H1 (cell line): Measurements from ENCODE around the gene ALPK3. TPM values are rescaled to one million over a fixed set of nuclear protein-coding genes. Genes with fewer than 3 reads are reported as not detected.

Experiments used
- CTCF ChIA-PET: fragments of 300-600 bp; sonication (Branson Sonifier 250); formaldehyde crosslinking; loops from one replicate; lab custom pipeline; 2021; ENCODE audit not compliant: partially characterized antibody; lab: Charles Lee
- POLR2A ChIA-PET: fragments of 300-600 bp; sonication (Branson Sonifier 250); formaldehyde crosslinking; loops from one replicate; lab custom pipeline; 2021; ENCODE audit warnings: inconsistent platforms; ENCODE audit not compliant: partially characterized antibody; lab: Charles Lee
- DNase-seq, 2 experiments: peaks; one replicate each; pipeline versions ENCODE4 v3.0.0 to v3.0.0-alpha.2; 2010 to 2022; ENCODE audit warnings: low spot score in 2 of 2, low read depth in 1 of 2, mixed read lengths in 1 of 2
- FAIRE-seq: peaks from 2 replicates; lab custom pipeline; 2011; peaks lifted over from hg19 to GRCh38; lab: Jason Lieb, UNC
- H2AFZ ChIP-seq: 2 replicates; pipeline ENCODE4 v1.8.1; 2012; ENCODE audit warnings: low read length, inconsistent platforms
- H2AK5ac ChIP-seq: 2 replicates; pipeline ENCODE4 v1.6.1; 2013; ENCODE audit warnings: low read depth, low read length
- H2BK120ac ChIP-seq: replicated peaks from 2 replicates; pipeline ENCODE3; 2013; ENCODE audit warnings: low read depth, low read length, inconsistent platforms
- H2BK12ac ChIP-seq: 2 replicates; pipeline ENCODE4 v1.6.1; 2013; ENCODE audit warnings: low read depth, low read length
- H2BK15ac ChIP-seq: 2 replicates; pipeline ENCODE4 v1.6.1; 2013; ENCODE audit warnings: low read length
- H2BK20ac ChIP-seq: 2 replicates; pipeline ENCODE4 v1.6.1; 2013; ENCODE audit warnings: low read length
- H2BK5ac ChIP-seq: 2 replicates; pipeline ENCODE4 v1.6.1; 2013; ENCODE audit warnings: low read depth, low read length
- H3K14ac ChIP-seq: 2 replicates; pipeline ENCODE4 v1.6.1; 2013; ENCODE audit warnings: inconsistent platforms; ENCODE audit not compliant: insufficient read length
- H3K18ac ChIP-seq: 2 replicates; pipeline ENCODE4 v1.6.1; 2013; ENCODE audit warnings: low read length; ENCODE audit errors: extremely low read depth
- H3K23ac ChIP-seq: 2 replicates; pipeline ENCODE4 v1.6.1; 2013; ENCODE audit warnings: inconsistent platforms; ENCODE audit not compliant: insufficient read length
- H3K23me2 ChIP-seq: 2 replicates; pipeline ENCODE4 v1.6.1; 2013; ENCODE audit warnings: low read depth, low read length
- H3K27ac ChIP-seq: 2 replicates; pipeline ENCODE4 v1.6.1; 2011; ENCODE audit warnings: low read depth, low read length, inconsistent platforms
- H3K27me3 ChIP-seq, 4 experiments: replicated peaks in 1 of 4; 1 replicate in 1 of 4; 2 replicates in 3 of 4; pipeline versions ENCODE4 v1.6.1 to v1.8.1; 2011 to 2013; ENCODE audit warnings: low read length in 3 of 4, mild to moderate bottlenecking in 3 of 4, inconsistent platforms in 2 of 4, mixed read lengths in 2 of 4, moderate library complexity in 1 of 4; ENCODE audit not compliant: control insufficient read depth in 3 of 4, insufficient read depth in 3 of 4; ENCODE audit errors: extremely low read depth in 1 of 4
- H3K36me3 ChIP-seq, 4 experiments: 2 replicates each; pipeline versions ENCODE4 v1.6.1 to v1.8.1; 2011 to 2013; ENCODE audit warnings: mild to moderate bottlenecking in 4 of 4, low read length in 3 of 4, moderate library complexity in 2 of 4, control low read depth in 1 of 4, inconsistent platforms in 1 of 4; ENCODE audit not compliant: insufficient read depth in 4 of 4, control insufficient read depth in 2 of 4
- H3K4ac ChIP-seq: replicated peaks from 2 replicates; pipeline ENCODE3; 2013; ENCODE audit warnings: low read length, low read depth, mixed read lengths, inconsistent platforms; ENCODE audit not compliant: insufficient read length
- H3K4me1 ChIP-seq, 4 experiments: replicated peaks in 1 of 4; 1 replicate in 1 of 4; 2 replicates in 3 of 4; pipeline versions ENCODE4 v1.6.1 to v1.8.1; 2011 to 2013; ENCODE audit warnings: low read length in 3 of 4, inconsistent platforms in 2 of 4, mixed read lengths in 1 of 4; ENCODE audit not compliant: insufficient read depth in 4 of 4, control insufficient read depth in 3 of 4
- H3K4me2 ChIP-seq, 2 experiments: 2 replicates each; pipeline versions ENCODE4 v1.6.1 to v1.8.1; 2011 to 2013; ENCODE audit warnings: low read depth in 2 of 2, low read length in 2 of 2, control low read depth in 1 of 2, inconsistent platforms in 1 of 2, mild to moderate bottlenecking in 1 of 2; ENCODE audit not compliant: insufficient read depth in 1 of 2
- H3K4me3 ChIP-seq, 4 experiments: fragments of 200-600, 300-600 bp in 1 of 4; sonication (generic), shearing (Covaris generic), sonication (Bioruptor Twin) in 1 of 4; 2 replicates each; pipeline versions ENCODE4 v1.5.1 to v1.8.1; 2011 to 2016; ENCODE audit warnings: low read length in 4 of 4, low read depth in 3 of 4, control low read depth in 2 of 4, inconsistent platforms in 2 of 4, mild to moderate bottlenecking in 2 of 4, mixed read lengths in 1 of 4, moderate library complexity in 1 of 4; ENCODE audit not compliant: insufficient read depth in 2 of 4; ENCODE audit errors: extremely low read depth in 1 of 4
- H3K56ac ChIP-seq: replicated peaks from 2 replicates; pipeline ENCODE3; 2013; ENCODE audit warnings: low read depth, mild to moderate bottlenecking, mixed read lengths, low read length, inconsistent platforms; ENCODE audit not compliant: insufficient read length
- H3K79me1 ChIP-seq: 2 replicates; pipeline ENCODE4 v1.6.1; 2013; ENCODE audit warnings: low read depth, low read length, control low read depth
- H3K79me2 ChIP-seq, 2 experiments: 2 replicates each; pipeline versions ENCODE4 v1.6.1 to v1.8.1; 2012 to 2013; ENCODE audit warnings: low read length in 2 of 2, mild to moderate bottlenecking in 2 of 2, inconsistent platforms in 1 of 2; ENCODE audit not compliant: insufficient read depth in 2 of 2, control insufficient read depth in 1 of 2
- H3K9ac ChIP-seq, 4 experiments: replicated peaks in 1 of 4; 1 replicate in 1 of 4; 2 replicates in 3 of 4; pipeline versions ENCODE4 v1.6.1 to v1.8.1; 2011 to 2013; ENCODE audit warnings: low read depth in 3 of 4, low read length in 3 of 4, control low read depth in 2 of 4, mild to moderate bottlenecking in 2 of 4, moderate library complexity in 2 of 4, inconsistent platforms in 1 of 4; ENCODE audit errors: extremely low read depth in 1 of 4
- H3K9me3 ChIP-seq, 2 experiments: 2 replicates each; pipeline versions ENCODE4 v1.6.1 to v1.8.1; 2012 to 2013; ENCODE audit warnings: mild to moderate bottlenecking in 2 of 2, moderate library complexity in 2 of 2, control low read depth in 1 of 2, inconsistent platforms in 1 of 2, low read depth in 1 of 2, low read length in 1 of 2, mixed read lengths in 1 of 2; ENCODE audit not compliant: insufficient read depth in 2 of 2
- H4K20me1 ChIP-seq, 2 experiments: replicated peaks in 1 of 2; 2 replicates each; pipeline versions ENCODE3 to v1.8.1; 2011 to 2013; ENCODE audit warnings: inconsistent platforms in 2 of 2, low read length in 2 of 2, mild to moderate bottlenecking in 1 of 2; ENCODE audit not compliant: insufficient read depth in 2 of 2, control insufficient read depth in 1 of 2
- H4K5ac ChIP-seq: 2 replicates; pipeline ENCODE4 v1.6.1; 2013; ENCODE audit warnings: low read length, low read depth, mixed read lengths, inconsistent platforms; ENCODE audit not compliant: insufficient read length
- H4K8ac ChIP-seq: 2 replicates; pipeline ENCODE4 v1.8.0; 2013; ENCODE audit warnings: mild to moderate bottlenecking, moderate library complexity, low read length, inconsistent platforms; ENCODE audit not compliant: insufficient read depth; ENCODE audit errors: extremely low read depth
- H4K91ac ChIP-seq: replicated peaks from 2 replicates; pipeline ENCODE3; 2013; ENCODE audit warnings: low read length, mixed read lengths, inconsistent platforms; ENCODE audit not compliant: insufficient read length
- CBX8 ChIP-seq: fragments of 300-800, 300-1000 bp; sonication (generic); IDR thresholded peaks from 2 replicates; pipeline ENCODE4 v1.7.1; 2016; ENCODE audit warnings: low read depth, low read length, borderline replicate concordance
- CEBPB ChIP-seq: IDR thresholded peaks from 2 replicates; pipeline ENCODE4 v1.6.1; 2012; ENCODE audit warnings: low read depth, low read length
- FOSL1 ChIP-seq: IDR thresholded peaks from 2 replicates; pipeline ENCODE4 v1.6.1; 2011; ENCODE audit warnings: mild to moderate bottlenecking, low read depth, low read length, moderate library complexity; ENCODE audit not compliant: insufficient read depth
- JUN ChIP-seq: IDR thresholded peaks from 2 replicates; pipeline ENCODE4 v1.6.1; 2011; ENCODE audit warnings: low read depth, mild to moderate bottlenecking, improper control_type of control experiment, low read length
- KDM4A ChIP-seq: IDR thresholded peaks from one replicate; pipeline ENCODE4 v1.7.1; 2012; ENCODE audit warnings: low read depth, mild to moderate bottlenecking, moderate library complexity, low read length, inconsistent platforms; ENCODE audit not compliant: severe bottlenecking
- PHF8 ChIP-seq: fragments of 200-600 bp; sonication (generic); conservative IDR thresholded peaks from 2 replicates; pipeline ENCODE4 v1.7.1; 2012; ENCODE audit warnings: low read depth, mild to moderate bottlenecking, inconsistent platforms, low read length, moderate library complexity
- POLR2AphosphoS5 ChIP-seq: IDR thresholded peaks from 2 replicates; pipeline ENCODE4 v1.6.1; 2011; ENCODE audit warnings: low read depth, low read length
- RAD21 ChIP-seq, 2 experiments: IDR thresholded peaks in 1 of 2; conservative IDR thresholded peaks in 1 of 2; 2 replicates each; pipeline ENCODE4 v1.6.1; 2011; ENCODE audit warnings: low read depth in 2 of 2, low read length in 2 of 2, improper control_type of control experiment in 1 of 2, inconsistent platforms in 1 of 2, mild to moderate bottlenecking in 1 of 2, moderate library complexity in 1 of 2
- SAP30 ChIP-seq: fragments of 300-600 bp; sonication (generic); IDR thresholded peaks from 2 replicates; pipeline ENCODE4 v1.7.1; 2012; ENCODE audit warnings: low read length, moderate library complexity, mild to moderate bottlenecking, inconsistent platforms; ENCODE audit not compliant: insufficient read depth, insufficient replicate concordance
- SIRT6 ChIP-seq: IDR thresholded peaks from one replicate; pipeline ENCODE4 v1.7.1; 2012; ENCODE audit warnings: low read length, inconsistent platforms
- SP2 ChIP-seq: IDR thresholded peaks from 2 replicates; pipeline ENCODE4 v1.6.1; 2012; ENCODE audit warnings: mild to moderate bottlenecking, low read length, inconsistent platforms
- SRF ChIP-seq: IDR thresholded peaks from 2 replicates; pipeline ENCODE4 v1.6.1; 2011; ENCODE audit warnings: mild to moderate bottlenecking, low read depth, low read length, moderate library complexity
- TBP ChIP-seq: IDR thresholded peaks from 2 replicates; pipeline ENCODE4 v1.6.1; 2011; ENCODE audit warnings: low read depth, low read length, improper control_type of control experiment
- TCF12 ChIP-seq: IDR thresholded peaks from 2 replicates; pipeline ENCODE4 v1.6.1; 2011; ENCODE audit warnings: low read depth, mild to moderate bottlenecking, low read length
- WGBS, 2 experiments: shearing (Covaris generic) in 1 of 2; methylation state at CpG; one replicate each; pipeline versions ENCODE4 v1.1.6 to v1.1.7; 2013 to 2015; ENCODE audit warnings: low lambda C conversion rate in 2 of 2, mixed read lengths in 2 of 2, inconsistent platforms in 1 of 2, low coverage in 1 of 2, missing lambda C conversion rate in 1 of 2; ENCODE audit not compliant: insufficient replicate concordance in 2 of 2, insufficient coverage in 1 of 2, insufficient read length in 1 of 2; ENCODE audit errors: extremely low coverage in 1 of 2, missing lambda C conversion rate in 1 of 2; 5-methylcytosine and 5-hydroxymethylcytosine counted together
- polyA plus RNA-seq, 7 experiments: library from polyadenylated mRNA; depleted of rRNA in 3 of 7; stranded (reverse) in 5 of 7; unstranded in 2 of 7; fragments of >200 nt in 5 of 7; fragments of 200-250 nt in 2 of 7; gene quantifications; 1 replicate in 5 of 7; 2 replicates in 1 of 7; 4 replicates in 1 of 7; pipeline versions ENCODE4 v1.2.1 to v1.2.3, GENCODE V29; 2011 to 2013; ENCODE audit warnings: missing spikeins in 2 of 7, mixed read lengths in 2 of 7
- total RNA-seq: library from RNA; stranded (reverse); fragmentation: NEBNext Ultra II Directional; extraction: Animal tissue kit (Norgen Biotek cat#: 25700); gene quantifications from 2 replicates; pipeline ENCODE4 v1.2.1, GENCODE V29; 2021
- TF ChIP-seq, protein P1 (sequence below): IDR thresholded peaks from 2 replicates; pipeline ENCODE4 v1.6.1; 2012; ENCODE audit warnings: inconsistent platforms

ALPK3 gene
- total and polyA plus RNA-seq, 2 of the 8 experiments (the other 6 are each of a cell fraction or from before 2014, with no cell fraction given), result 4.4 to 19.2 TPM

GRCh38 chr15:84922530-84922929 is 105.4 kb downstream of the ALPK3 start:
- Histone ChIP-seq H3K4ac (no peak overlapping the region), H2BK20ac (no peak overlapping the region), H3K23me2 (no peaks in the 10 kb centered on the region), H2AK5ac (no peak overlapping the region), H3K56ac (no peak overlapping the region), H3K27me3 (no peaks in the 10 kb centered on the region), H3K9ac (no peak overlapping the region), H3K4me2 (no peak overlapping the region), H4K20me1 (no peaks in the 10 kb centered on the region), H3K4me3 (no peak overlapping the region), H3K79me2 (no peaks in the 10 kb centered on the region), H4K5ac (no peak overlapping the region), H3K4me1 (peaks cover 0 to 2% (median under 1%) of the 10 kb centered on the region in 4 experiments; a peak in 2 of 7 replicates), H3K18ac (no peak overlapping the region), H2BK12ac (no peak overlapping the region), H4K91ac (no peak overlapping the region), H3K9me3 (no peaks in the 10 kb centered on the region), H3K14ac (no peak overlapping the region), H2BK15ac (no peak overlapping the region), H3K36me3 (no peaks in the 10 kb centered on the region), H2BK5ac (no peak overlapping the region), H4K8ac (no peak overlapping the region), H3K79me1 (no peaks in the 10 kb centered on the region), H3K23ac (no peak overlapping the region), H3K27ac (no peak overlapping the region), H2AFZ (no peak overlapping the region), H2BK120ac (no peak overlapping the region)
- 94 to 100% methylated on average over 3 to 13 of the region's 13 CpGs for WGBS, 2 experiments
- no peak for DNase-seq
- ChIA-PET POLR2A (interaction anchor here (0.6 kb wide), 1 partner anchor 44 kb away, joined by 3 read pairs; no protein-coding TSS in a partner anchor), CTCF (no interaction called here)
- FAIRE-seq, result no peak
- TF ChIP-seq RAD21 (IDR thresholded peaks at IDR 0.05 in 1 of 2, conservative IDR thresholded peaks at IDR 0.05 in 1 of 2; ENCODE audit: low read depth in 2 of 2, low read length in 2 of 2) (no peak), SIRT6 (no peak), KDM4A (no peak), SP2 (no peak), PHF8 (no peak), TCF12 (no peak), SRF (no peak), CEBPB (no peak), POLR2AphosphoS5 (no peak), SAP30 (no peak), CBX8 (no peak), TBP (no peak), JUN (no peak), FOSL1 (no peak)
- TF ChIP-seq, protein P1, sequence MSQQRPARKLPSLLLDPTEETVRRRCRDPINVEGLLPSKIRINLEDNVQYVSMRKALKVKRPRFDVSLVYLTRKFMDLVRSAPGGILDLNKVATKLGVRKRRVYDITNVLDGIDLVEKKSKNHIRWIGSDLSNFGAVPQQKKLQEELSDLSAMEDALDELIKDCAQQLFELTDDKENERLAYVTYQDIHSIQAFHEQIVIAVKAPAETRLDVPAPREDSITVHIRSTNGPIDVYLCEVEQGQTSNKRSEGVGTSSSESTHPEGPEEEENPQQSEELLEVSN, result no peak
